HepG2 (cell line): ENCODE measurements around the gene MRGPRF. TPM values are rescaled to one million over a fixed set of nuclear protein-coding genes. Genes with fewer than 3 reads are reported as not detected.
A peak's percentile ranks its signal among the peaks of the same experiment; 100 is the strongest.

Experiments used
- HOMEZ ChIP-seq: IDR thresholded peaks from 2 replicates; pipeline ENCODE4 v1.6.1; 2016; ENCODE audit warnings: low read depth
- KDM1A ChIP-seq: IDR thresholded peaks from 2 replicates; pipeline ENCODE4 v1.6.1; 2016; ENCODE audit warnings: missing compliant biosample characterization
- KIAA2018 ChIP-seq: sonication (generic); formaldehyde crosslinking; IDR thresholded peaks from 2 replicates; pipeline ENCODE4 v1.5.0; 2020; ENCODE audit warnings: mild to moderate bottlenecking, missing genetic modification reagents, borderline replicate concordance
- MLXIP ChIP-seq: sonication (generic); formaldehyde crosslinking; IDR thresholded peaks from 2 replicates; pipeline ENCODE4 v1.9.0; 2021; ENCODE audit warnings: missing genetic modification reagents, borderline replicate concordance
- ONECUT2 ChIP-seq: sonication (generic); formaldehyde crosslinking; IDR thresholded peaks from 2 replicates; pipeline ENCODE4 v1.4.0; 2020; ENCODE audit warnings: missing genetic modification reagents
- STAG1 ChIP-seq: sonication (generic); formaldehyde crosslinking; IDR thresholded peaks from 2 replicates; pipeline ENCODE4 v1.4.0; 2020; ENCODE audit warnings: missing genetic modification reagents
- ZFP36L2 ChIP-seq: sonication (generic); formaldehyde crosslinking; IDR thresholded peaks from 2 replicates; pipeline ENCODE4 v1.4.0; 2020; ENCODE audit warnings: missing genetic modification reagents
- ZFP91 ChIP-seq: sonication (generic); formaldehyde crosslinking; IDR thresholded peaks from 2 replicates; pipeline ENCODE4 v1.9.0; 2022; ENCODE audit warnings: missing genetic modification reagents, mild to moderate bottlenecking, borderline replicate concordance
- ZNF160 ChIP-seq: sonication (generic); formaldehyde crosslinking; IDR thresholded peaks from 2 replicates; pipeline ENCODE4 v1.8.0; 2022; ENCODE audit warnings: mild to moderate bottlenecking, inconsistent platforms, missing genetic modification reagents
- ZNF30 ChIP-seq: sonication (generic); formaldehyde crosslinking; IDR thresholded peaks from 2 replicates; pipeline ENCODE4 v1.5.0; 2020; ENCODE audit warnings: mild to moderate bottlenecking, missing genetic modification reagents
- ZNF576 ChIP-seq: sonication (generic); formaldehyde crosslinking; IDR thresholded peaks from 2 replicates; pipeline ENCODE4 v1.4.0; 2020; ENCODE audit warnings: mild to moderate bottlenecking, missing genetic modification reagents
- ZNF720 ChIP-seq: sonication (generic); formaldehyde crosslinking; IDR thresholded peaks from 2 replicates; pipeline ENCODE4 v1.4.0; 2020; ENCODE audit warnings: missing genetic modification reagents
- ZNF740 ChIP-seq: sonication (generic); formaldehyde crosslinking; IDR thresholded peaks from 2 replicates; pipeline ENCODE4 v1.4.0; 2020; ENCODE audit warnings: missing genetic modification reagents
- polyA plus RNA-seq, 8 experiments: library from polyadenylated mRNA; depleted of rRNA in 3 of 8; stranded (reverse) in 7 of 8; unstranded in 1 of 8; fragments of >200 nt; fragmentation: Illumina TruSeq in 4 of 8; extraction: Trizol in 4 of 8; gene quantifications; 2 replicates each; pipeline versions ENCODE4 v1.2.1 to v1.2.3, GENCODE V29; 2011 to 2016; ENCODE audit warnings: low read depth in 4 of 8, missing spikeins in 1 of 8, mixed read lengths in 1 of 8; ENCODE audit not compliant: insufficient read depth in 1 of 8
- total RNA-seq, 5 experiments: library from RNA; depleted of rRNA; stranded (reverse); fragments of >200 nt; fragmentation: Illumina TruSeq; extraction: Trizol; gene quantifications; 2 replicates each; pipeline ENCODE4 v1.2.3, GENCODE V29; 2016; ENCODE audit warnings: low read depth in 1 of 5

The MRGPRF gene
- total and polyA plus RNA-seq, 2 of the 13 experiments (the other 11 are each of a cell fraction or from before 2014, with no cell fraction given) = not detected

- TF ChIP-seq KIAA2018 = no peak
- TF ChIP-seq KDM1A (CRISPR knock-in tag) = no peak
- peak; percentile 100 for TF ChIP-seq ZNF740
- TF ChIP-seq ZFP91 (CRISPR knock-in tag) = no peak
- TF ChIP-seq STAG1 (CRISPR knock-in tag) = 0 out of 2 replicates have a peak, but pooled peaks have one; percentile 11
- no peak for TF ChIP-seq ZFP36L2
- TF ChIP-seq ZNF720 (CRISPR knock-in tag) = no peak
- no peak for TF ChIP-seq ONECUT2 (CRISPR knock-in tag)
- no peak for TF ChIP-seq ZNF30 (CRISPR knock-in tag)
- no peak for TF ChIP-seq HOMEZ (CRISPR knock-in tag)
- no peak for TF ChIP-seq MLXIP (CRISPR knock-in tag)
- no peak for TF ChIP-seq ZNF160 (CRISPR knock-in tag)
- no peak for TF ChIP-seq ZNF576
Observed at GRCh38 chr11:68956142-68956541, 56.9 kb downstream of the MRGPRF start (continued).
